ENCODE data around the gene CD63.

Gene CD63

GRCh38 chr12:55724226-55724939 lies 4.4 kb downstream of the CD63 start:
- H3K4me3 ChIP-seq (ENCODE audit: low read length): no peak overlapping the region
- no peak for DNase-seq (ENCODE audit: low read depth, low spot score)

GRCh38 chr12:55723516-55724225 lies 5.1 kb downstream of the CD63 start:
- H3K4me3 ChIP-seq (ENCODE audit: low read length): no peak overlapping the region
- no peak for DNase-seq (ENCODE audit: low read depth, low spot score)

GRCh38 chr12:55722948-55723347 lies 5.9 kb downstream of the CD63 start:
- H3K4me3 ChIP-seq (ENCODE audit: low read length): no peak overlapping the region
- no peak for DNase-seq (ENCODE audit: low read depth, low spot score)

DNA sequence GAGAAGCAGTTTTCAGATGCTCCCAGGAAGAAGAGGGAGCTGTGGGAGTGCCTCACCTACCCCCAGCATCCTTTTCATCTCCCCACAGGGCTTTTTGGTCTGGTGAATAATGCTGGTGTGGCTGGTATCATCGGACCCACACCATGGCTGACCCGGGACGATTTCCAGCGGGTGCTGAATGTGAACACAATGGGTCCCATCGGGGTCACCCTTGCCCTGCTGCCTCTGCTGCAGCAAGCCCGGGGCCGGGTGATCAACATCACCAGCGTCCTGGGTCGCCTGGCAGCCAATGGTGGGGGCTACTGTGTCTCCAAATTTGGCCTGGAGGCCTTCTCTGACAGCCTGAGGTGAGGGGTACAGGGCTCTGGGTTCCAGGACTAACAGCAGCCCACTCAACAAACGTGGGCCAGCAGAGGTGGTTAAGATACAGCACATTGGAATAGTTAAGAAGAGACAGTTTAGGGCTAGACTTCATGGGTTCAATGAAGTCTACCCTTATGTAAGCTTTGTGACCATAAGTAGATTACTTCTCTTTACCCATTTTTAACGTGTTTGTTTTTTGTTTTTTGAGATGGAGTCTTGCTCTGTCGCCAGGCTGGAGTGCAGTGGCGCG lies 7.1 kb downstream of the CD63 start:
- no peak for DNase-seq (ENCODE audit: low read depth, low spot score)
- H3K4me3 ChIP-seq (ENCODE audit: low read length): no peak overlapping the region

DNA sequence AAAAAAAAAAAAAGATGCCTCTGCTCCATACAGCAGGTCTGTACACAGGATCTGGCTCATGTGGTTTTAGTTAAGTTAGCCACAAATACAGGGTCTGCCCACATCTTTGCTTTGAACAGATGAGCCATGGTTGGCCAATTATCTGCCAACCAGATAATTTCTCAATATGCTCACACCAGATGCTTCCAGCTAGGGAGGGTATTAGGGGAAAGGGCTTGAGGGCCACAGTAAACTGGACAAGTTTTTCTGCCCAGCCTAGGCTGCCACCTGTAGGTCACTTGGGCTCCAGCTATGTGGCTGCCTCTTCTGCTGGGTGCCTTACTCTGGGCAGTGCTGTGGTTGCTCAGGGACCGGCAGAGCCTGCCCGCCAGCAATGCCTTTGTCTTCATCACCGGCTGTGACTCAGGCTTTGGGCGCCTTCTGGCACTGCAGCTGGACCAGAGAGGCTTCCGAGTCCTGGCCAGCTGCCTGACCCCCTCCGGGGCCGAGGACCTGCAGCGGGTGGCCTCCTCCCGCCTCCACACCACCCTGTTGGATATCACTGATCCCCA lies 7.8 kb downstream of the CD63 start:
- H3K4me3 ChIP-seq (ENCODE audit: low read length): no peak overlapping the region
- no peak for DNase-seq (ENCODE audit: low read depth, low spot score)

GRCh38 chr12:55720071-55720564 lies 8.7 kb downstream of the CD63 start, which contains the start of gene RDH5:
Gene RDH5, plus strand, starts transcription at chr12:55720393. Its CDS starts 792 bp downstream, at chr12:55721185.
- DNase-seq (ENCODE audit: low read depth, low spot score): no peak
- no peak within 1 kb of the TSS for H3K4me3 ChIP-seq (ENCODE audit: low read length)

DNA sequence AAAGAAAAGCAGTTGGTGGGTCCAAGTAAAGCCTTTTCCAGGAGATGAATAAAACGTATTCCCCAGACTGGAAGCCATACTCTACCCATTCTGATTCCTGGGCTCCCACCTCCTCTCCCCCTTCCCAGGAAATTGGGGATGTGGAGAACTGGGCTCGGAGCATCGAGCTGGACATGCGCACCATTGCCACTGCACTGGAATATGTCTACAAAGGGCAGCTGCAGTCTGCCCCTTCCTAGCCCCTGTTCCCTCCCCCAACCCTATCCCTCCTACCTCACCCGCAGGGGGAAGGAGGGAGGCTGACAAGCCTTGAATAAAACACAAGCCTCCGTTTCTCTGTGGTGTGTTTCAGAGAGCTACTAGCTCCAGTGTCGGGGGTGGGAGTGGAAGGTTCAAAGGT lies 9.4 kb downstream of the CD63 start:
- no peak overlapping the region for H3K4me3 ChIP-seq (ENCODE audit: low read length)
- DNase-seq (ENCODE audit: low read depth, low spot score): no peak

- H3K4me3 ChIP-seq (ENCODE audit: low read length): no peak overlapping the region
- no peak for DNase-seq (ENCODE audit: low read depth, low spot score)
Measured at GRCh38 chr12:55718624-55719275, 10.1 kb downstream of the CD63 start.

DNA sequence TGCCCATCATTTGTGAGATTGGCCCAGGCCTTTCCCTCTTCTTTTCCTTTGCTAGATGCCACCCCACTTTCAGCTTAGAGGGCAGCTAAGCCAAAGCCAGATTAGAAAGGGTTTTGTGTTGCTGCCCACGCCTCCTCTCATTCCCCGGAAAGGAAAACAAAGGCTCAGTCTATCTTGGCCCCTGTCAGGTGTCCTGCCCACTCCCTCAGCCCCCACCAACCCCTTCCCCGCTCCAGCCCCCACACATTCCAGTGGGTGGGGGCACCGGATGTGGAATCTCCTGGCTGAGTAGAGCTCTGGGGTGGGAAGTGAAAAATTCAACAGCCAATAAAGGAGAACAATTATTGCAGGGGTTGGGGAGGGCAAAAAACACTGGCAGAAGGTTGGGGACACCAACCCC lies 10.8 kb downstream of the CD63 start:
- no peak overlapping the region for H3K4me3 ChIP-seq (ENCODE audit: low read length)
- DNase-seq (ENCODE audit: low read depth, low spot score): no peak

DNA sequence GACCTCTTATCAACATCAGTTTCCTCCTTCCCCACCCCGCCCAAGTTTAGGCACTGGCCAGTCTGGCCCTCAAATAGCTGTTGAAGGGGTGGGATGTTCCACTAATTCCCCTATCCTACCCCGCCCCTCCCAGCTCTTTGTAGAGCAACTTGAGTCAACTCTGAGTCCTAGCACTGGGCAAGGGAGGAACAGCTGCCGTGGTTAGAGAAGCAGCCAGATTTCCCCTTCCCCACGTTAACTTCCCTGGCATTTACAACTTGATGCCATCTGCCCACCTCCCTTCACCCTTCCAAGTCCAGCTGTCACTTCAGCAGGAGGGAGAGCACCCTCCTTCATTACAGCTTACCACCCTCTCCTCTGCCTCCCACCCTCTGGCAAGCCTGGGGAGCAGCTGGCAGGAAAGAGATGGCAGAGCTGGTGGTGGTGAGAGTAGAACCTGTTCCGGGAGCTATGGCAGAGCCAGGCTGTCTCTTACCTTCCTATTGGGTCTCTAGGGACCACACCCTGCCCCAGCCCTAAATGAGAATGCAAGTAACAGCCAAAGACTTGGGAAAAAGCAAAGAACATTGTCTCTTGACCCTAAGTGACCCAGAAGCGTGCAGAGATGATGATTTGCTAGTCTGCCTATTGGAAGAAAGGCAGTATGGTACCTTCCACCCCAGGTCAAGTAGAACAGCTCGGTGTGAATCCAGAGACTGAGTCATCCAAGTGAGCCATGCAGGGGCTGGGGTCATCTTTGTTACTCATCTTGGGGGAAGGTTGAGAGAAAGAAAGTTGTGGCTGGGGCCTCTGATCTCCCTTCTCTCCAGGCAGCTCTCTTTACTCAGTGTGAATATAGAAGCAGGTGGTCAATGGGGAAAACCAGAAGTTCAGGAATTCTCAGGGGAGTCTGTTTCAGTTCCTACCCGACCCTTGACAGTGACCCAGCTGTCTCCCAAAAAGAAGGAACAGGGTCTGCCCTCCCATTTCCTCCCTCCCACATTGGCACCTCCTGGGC lies 11.5 kb downstream of the CD63 start:
- H3K4me3 ChIP-seq (ENCODE audit: low read length): peak overlapping the region; percentile 94
- DNase-seq (ENCODE audit: low read depth, low spot score): no peak

- no peak for DNase-seq (ENCODE audit: low read depth, low spot score)
- peak overlapping the region; percentile 94 for H3K4me3 ChIP-seq (ENCODE audit: low read length)
Measured at GRCh38 chr12:55716582-55716957, 12.2 kb downstream of the CD63 start.

DNA sequence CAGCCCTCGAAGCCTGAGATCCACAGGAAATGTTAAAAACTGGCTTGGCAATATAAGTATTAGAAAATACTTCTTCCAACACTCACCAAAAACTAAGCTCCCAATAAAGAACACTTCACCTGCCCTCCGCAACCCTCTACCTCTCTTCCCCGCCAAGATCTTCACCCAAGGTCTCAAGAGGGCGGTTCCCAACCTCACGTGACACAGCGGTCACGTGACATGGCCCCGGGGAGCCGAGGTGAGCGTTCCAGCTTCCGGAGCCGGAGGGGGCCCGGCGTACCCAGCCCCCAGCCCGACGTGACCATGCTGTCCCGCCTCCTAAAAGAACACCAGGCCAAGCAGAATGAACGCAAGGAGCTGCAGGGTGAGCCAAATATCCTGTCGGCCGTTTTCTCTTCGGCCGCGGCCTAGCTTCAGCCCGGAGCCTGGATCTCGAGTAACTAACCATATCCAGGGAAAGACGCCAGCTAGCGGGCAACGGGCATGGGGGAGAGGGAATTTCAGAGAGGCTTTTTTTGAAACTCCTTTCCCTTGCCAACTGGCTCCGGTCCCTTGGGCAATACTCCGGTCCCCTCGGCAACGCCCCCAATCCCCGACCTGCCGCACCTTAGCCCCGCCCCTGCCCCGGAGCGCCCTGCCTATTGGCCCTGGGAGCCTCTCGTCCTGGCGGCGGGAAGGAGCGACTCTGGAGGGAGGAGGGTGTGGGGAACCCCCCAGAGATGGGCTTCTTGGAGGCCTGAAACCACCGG lies 12.8 kb downstream of the CD63 start, which contains the start of gene BLOC1S1:
BLOC1S1 (plus strand) TSS at position 214 of the 749 bp plus-strand sequence; CDS start at position 220, 6 bp downstream.
- peak within 1 kb of the TSS; percentile 94 for H3K4me3 ChIP-seq (ENCODE audit: low read length)
- DNase-seq (ENCODE audit: low read depth, low spot score): peak; percentile 95

GRCh38 chr12:55715169-55715764 lies 13.5 kb downstream of the CD63 start:
- peak overlapping the region; percentile 94 for H3K4me3 ChIP-seq (ENCODE audit: low read length)
- no peak for DNase-seq (ENCODE audit: low read depth, low spot score)

DNA sequence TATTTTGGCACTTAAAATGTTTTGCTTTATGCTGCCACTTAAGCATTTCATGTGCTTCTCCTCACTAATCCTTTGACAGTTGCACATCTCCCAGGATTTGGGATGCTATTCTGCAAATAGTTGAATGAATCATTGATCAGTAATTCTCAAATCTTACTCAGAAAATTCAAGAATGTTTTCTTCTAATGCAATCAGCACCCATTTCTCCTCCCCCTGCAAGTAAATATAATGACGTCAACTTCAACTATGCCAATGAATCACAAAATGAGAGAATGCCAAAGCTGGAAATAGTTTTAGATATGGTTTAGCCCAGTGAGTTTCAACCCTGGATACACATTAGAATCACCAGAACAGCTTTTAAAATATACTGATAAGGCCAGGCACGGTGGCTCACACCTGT lies 15.1 kb downstream of the CD63 start:
- DNase-seq (ENCODE audit: low read depth, low spot score): no peak
- no peak overlapping the region for H3K4me3 ChIP-seq (ENCODE audit: low read length)

GRCh38 chr12:55712700-55713415 lies 16.0 kb downstream of the CD63 start:
- DNase-seq (ENCODE audit: low read depth, low spot score): no peak
- H3K4me3 ChIP-seq (ENCODE audit: low read length): no peak overlapping the region

- no peak for DNase-seq (ENCODE audit: low read depth, low spot score)
- no peak overlapping the region for H3K4me3 ChIP-seq (ENCODE audit: low read length)
Measured at GRCh38 chr12:55711786-55712553, 16.8 kb downstream of the CD63 start.
